HepG2 (cell line): ENCODE measurements around the gene LSM14B. TPM values are rescaled to one million over a fixed set of nuclear protein-coding genes. Genes with fewer than 3 reads are reported as not detected.

ENCODE experiments used
- CBFB ChIP-seq: sonication (generic); formaldehyde crosslinking; IDR thresholded peaks from 2 replicates; pipeline ENCODE4 v1.4.0; 2020; ENCODE audit warnings: missing genetic modification reagents
- CBX1 ChIP-seq: IDR thresholded peaks from one replicate; pipeline ENCODE4 v1.6.1; 2016; ENCODE audit warnings: antibody characterized with exemption, low read depth
- ETV6 ChIP-seq: sonication (generic); formaldehyde crosslinking; conservative IDR thresholded peaks from 2 replicates; pipeline ENCODE4 v1.4.0; 2020; ENCODE audit warnings: missing genetic modification reagents
- FOSL1 ChIP-seq: sonication (generic); formaldehyde crosslinking; IDR thresholded peaks from 2 replicates; pipeline ENCODE4 v1.9.0; 2021; ENCODE audit warnings: missing genetic modification reagents, borderline replicate concordance
- GPN1 ChIP-seq: sonication (generic); formaldehyde crosslinking; IDR thresholded peaks from 2 replicates; pipeline ENCODE4 v1.5.1; 2020; ENCODE audit warnings: missing genetic modification reagents, borderline replicate concordance
- ISX ChIP-seq: sonication (generic); formaldehyde crosslinking; conservative IDR thresholded peaks from 2 replicates; pipeline ENCODE4 v1.5.0; 2020; ENCODE audit warnings: missing genetic modification reagents
- KDM5B ChIP-seq: sonication (generic); formaldehyde crosslinking; IDR thresholded peaks from 2 replicates; pipeline ENCODE4 v1.4.0; 2020; ENCODE audit warnings: missing genetic modification reagents, mild to moderate bottlenecking, borderline replicate concordance
- MAZ ChIP-seq, 2 experiments: sonication (generic) in 1 of 2; formaldehyde crosslinking in 1 of 2; IDR thresholded peaks; 2 replicates each; pipeline versions ENCODE4 v1.5.0 to v1.6.1; 2012 to 2020; ENCODE audit warnings: low read depth in 2 of 2, mild to moderate bottlenecking in 2 of 2, borderline replicate concordance in 1 of 2, improper control_type of control experiment in 1 of 2, low read length in 1 of 2, missing genetic modification reagents in 1 of 2, moderate library complexity in 1 of 2
- NONO ChIP-seq, 2 experiments: fragments of 450-650 bp in 1 of 2; sonication (generic) in 1 of 2; formaldehyde crosslinking in 1 of 2; IDR thresholded peaks in 1 of 2; conservative IDR thresholded peaks in 1 of 2; 2 replicates each; pipeline versions ENCODE4 v1.6.1 to v1.8.0; 2017 to 2022; ENCODE audit warnings: mild to moderate bottlenecking in 1 of 2, missing genetic modification reagents in 1 of 2, moderate library complexity in 1 of 2
- RBFOX2 ChIP-seq: fragments of 200-400 bp; formaldehyde crosslinking; IDR thresholded peaks from 2 replicates; pipeline ENCODE4 v1.6.1; 2017; ENCODE audit warnings: low read depth, mild to moderate bottlenecking, low read length
- RFX3 ChIP-seq: IDR thresholded peaks from 2 replicates; pipeline ENCODE4 v1.6.1; 2016; ENCODE audit warnings: missing biosample characterization, missing genetic modification reagents
- SMAD3 ChIP-seq: sonication (generic); formaldehyde crosslinking; IDR thresholded peaks from 2 replicates; pipeline ENCODE4 v1.4.0; 2020; ENCODE audit warnings: missing genetic modification reagents
- SMAD9 ChIP-seq: sonication (generic); formaldehyde crosslinking; IDR thresholded peaks from 2 replicates; pipeline ENCODE4 v1.5.1; 2020; ENCODE audit warnings: mild to moderate bottlenecking, missing genetic modification reagents
- TAF1 ChIP-seq: sonication (generic); formaldehyde crosslinking; IDR thresholded peaks from 2 replicates; pipeline ENCODE4 v1.4.0; 2020; ENCODE audit warnings: missing genetic modification reagents
- XBP1 ChIP-seq: sonication (generic); formaldehyde crosslinking; IDR thresholded peaks from 2 replicates; pipeline ENCODE4 v1.5.0; 2020; ENCODE audit warnings: missing genetic modification reagents
- ZFP1 ChIP-seq: IDR thresholded peaks from 2 replicates; pipeline ENCODE4 v1.6.1; 2016
- ZNF121 ChIP-seq: sonication (generic); formaldehyde crosslinking; IDR thresholded peaks from 2 replicates; pipeline ENCODE4 v1.5.0; 2020; ENCODE audit warnings: mild to moderate bottlenecking, missing genetic modification reagents
- ZNF292 ChIP-seq: sonication (generic); formaldehyde crosslinking; IDR thresholded peaks from 2 replicates; pipeline ENCODE4 v1.8.1; 2022; ENCODE audit warnings: mild to moderate bottlenecking, low read depth, missing genetic modification reagents, borderline replicate concordance
- ZNF383 ChIP-seq: sonication (generic); formaldehyde crosslinking; IDR thresholded peaks from 2 replicates; pipeline ENCODE4 v1.4.0; 2020; ENCODE audit warnings: missing genetic modification reagents, mild to moderate bottlenecking, borderline replicate concordance
- ZNF563 ChIP-seq: sonication (generic); formaldehyde crosslinking; IDR thresholded peaks from 2 replicates; pipeline ENCODE4 v1.8.0; 2022; ENCODE audit warnings: mild to moderate bottlenecking, moderate library complexity, missing genetic modification reagents
- ZNF740 ChIP-seq: sonication (generic); formaldehyde crosslinking; IDR thresholded peaks from 2 replicates; pipeline ENCODE4 v1.4.0; 2020; ENCODE audit warnings: missing genetic modification reagents
- ZNF775 ChIP-seq: sonication (generic); formaldehyde crosslinking; IDR thresholded peaks from 2 replicates; pipeline ENCODE4 v1.4.0; 2020; ENCODE audit warnings: missing genetic modification reagents, mild to moderate bottlenecking, moderate library complexity, borderline replicate concordance
- polyA plus RNA-seq, 8 experiments: library from polyadenylated mRNA; depleted of rRNA in 3 of 8; stranded (reverse) in 7 of 8; unstranded in 1 of 8; fragments of >200 nt; fragmentation: Illumina TruSeq in 4 of 8; extraction: Trizol in 4 of 8; gene quantifications; 2 replicates each; pipeline versions ENCODE4 v1.2.1 to v1.2.3, GENCODE V29; 2011 to 2016; ENCODE audit warnings: low read depth in 4 of 8, missing spikeins in 1 of 8, mixed read lengths in 1 of 8; ENCODE audit not compliant: insufficient read depth in 1 of 8
- total RNA-seq, 5 experiments: library from RNA; depleted of rRNA; stranded (reverse); fragments of >200 nt; fragmentation: Illumina TruSeq; extraction: Trizol; gene quantifications; 2 replicates each; pipeline ENCODE4 v1.2.3, GENCODE V29; 2016; ENCODE audit warnings: low read depth in 1 of 5
- TF ChIP-seq, protein P1 (sequence below): IDR thresholded peaks from 2 replicates; pipeline ENCODE4 v1.6.1; 2016; ENCODE audit warnings: mild to moderate bottlenecking, missing biosample characterization, missing genetic modification reagents
- TF ChIP-seq, protein P2 (sequence below): sonication (generic); formaldehyde crosslinking; IDR thresholded peaks from 2 replicates; pipeline ENCODE4 v1.8.1; 2022; ENCODE audit warnings: low read depth, mild to moderate bottlenecking, missing genetic modification reagents
- TF ChIP-seq, protein P3 (sequence below): sonication (generic); formaldehyde crosslinking; IDR thresholded peaks from 2 replicates; pipeline ENCODE4 v1.4.0; 2020; ENCODE audit warnings: mild to moderate bottlenecking, missing genetic modification reagents

LSM14B gene
- total and polyA plus RNA-seq, 2 of the 13 experiments (the other 11 are each of a cell fraction or from before 2014, with no cell fraction given): 43.3 to 79.2 TPM

- TF ChIP-seq CBX1 (peak; percentile 86), XBP1 (CRISPR knock-in tag) (no peak), ZNF121 (no peak), FOSL1 (CRISPR knock-in tag) (no peak), ZNF383 (CRISPR knock-in tag) (no peak), ETV6 (CRISPR knock-in tag) (peak; percentile 97), RBFOX2 (peak; percentile 96), SMAD9 (no peak; the same call in 1 of the 2 replicates), CBFB (peak; percentile 82), MAZ (IDR thresholded peaks at IDR 0.05; ENCODE audit: borderline replicate concordance, low read depth, low read length) (peak; percentile 68; the same call in 1 of the 2 replicates), MAZ (CRISPR knock-in tag; IDR thresholded peaks at IDR 0.05; ENCODE audit: low read depth) (peak; percentile 98), TAF1 (CRISPR knock-in tag) (peak; percentile 92), NONO (IDR thresholded peaks at IDR 0.05) (no peak), NONO (CRISPR knock-in tag; conservative IDR thresholded peaks at IDR 0.05) (peak; percentile 74), GPN1 (CRISPR knock-in tag) (0 out of 2 replicates have a peak, but pooled peaks have one; percentile 62), SMAD3 (CRISPR knock-in tag) (no peak), KDM5B (CRISPR knock-in tag) (peak; percentile 75; the same call in 1 of the 2 replicates), ZNF740 (peak; percentile 72), ZFP1 (CRISPR knock-in tag) (no peak; the same call in 1 of the 2 replicates), ZNF775 (no peak), ZNF563 (peak; percentile 69), RFX3 (CRISPR knock-in tag) (no peak), ISX (CRISPR knock-in tag) (no peak; the same call in 1 of the 2 replicates), ZNF292 (CRISPR knock-in tag) (no peak)
- TF ChIP-seq, protein P1, sequence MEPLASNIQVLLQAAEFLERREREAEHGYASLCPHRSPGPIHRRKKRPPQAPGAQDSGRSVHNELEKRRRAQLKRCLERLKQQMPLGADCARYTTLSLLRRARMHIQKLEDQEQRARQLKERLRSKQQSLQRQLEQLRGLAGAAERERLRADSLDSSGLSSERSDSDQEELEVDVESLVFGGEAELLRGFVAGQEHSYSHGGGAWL: peak; percentile 86
- TF ChIP-seq, protein P2, sequence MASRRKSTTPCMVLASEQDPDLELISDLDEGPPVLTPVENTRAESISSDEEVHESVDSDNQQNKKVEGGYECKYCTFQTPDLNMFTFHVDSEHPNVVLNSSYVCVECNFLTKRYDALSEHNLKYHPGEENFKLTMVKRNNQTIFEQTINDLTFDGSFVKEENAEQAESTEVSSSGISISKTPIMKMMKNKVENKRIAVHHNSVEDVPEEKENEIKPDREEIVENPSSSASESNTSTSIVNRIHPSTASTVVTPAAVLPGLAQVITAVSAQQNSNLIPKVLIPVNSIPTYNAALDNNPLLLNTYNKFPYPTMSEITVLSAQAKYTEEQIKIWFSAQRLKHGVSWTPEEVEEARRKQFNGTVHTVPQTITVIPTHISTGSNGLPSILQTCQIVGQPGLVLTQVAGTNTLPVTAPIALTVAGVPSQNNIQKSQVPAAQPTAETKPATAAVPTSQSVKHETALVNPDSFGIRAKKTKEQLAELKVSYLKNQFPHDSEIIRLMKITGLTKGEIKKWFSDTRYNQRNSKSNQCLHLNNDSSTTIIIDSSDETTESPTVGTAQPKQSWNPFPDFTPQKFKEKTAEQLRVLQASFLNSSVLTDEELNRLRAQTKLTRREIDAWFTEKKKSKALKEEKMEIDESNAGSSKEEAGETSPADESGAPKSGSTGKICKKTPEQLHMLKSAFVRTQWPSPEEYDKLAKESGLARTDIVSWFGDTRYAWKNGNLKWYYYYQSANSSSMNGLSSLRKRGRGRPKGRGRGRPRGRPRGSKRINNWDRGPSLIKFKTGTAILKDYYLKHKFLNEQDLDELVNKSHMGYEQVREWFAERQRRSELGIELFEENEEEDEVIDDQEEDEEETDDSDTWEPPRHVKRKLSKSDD: no peak
- TF ChIP-seq, protein P3, sequence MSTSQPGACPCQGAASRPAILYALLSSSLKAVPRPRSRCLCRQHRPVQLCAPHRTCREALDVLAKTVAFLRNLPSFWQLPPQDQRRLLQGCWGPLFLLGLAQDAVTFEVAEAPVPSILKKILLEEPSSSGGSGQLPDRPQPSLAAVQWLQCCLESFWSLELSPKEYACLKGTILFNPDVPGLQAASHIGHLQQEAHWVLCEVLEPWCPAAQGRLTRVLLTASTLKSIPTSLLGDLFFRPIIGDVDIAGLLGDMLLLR (CRISPR knock-in tag): 0 out of 2 replicates have a peak, but pooled peaks have one; percentile 36
Measured at GRCh38 chr20:62143081-62143956, 21.0 kb downstream of the LSM14B start, which contains the start of the genes PSMA7 and SS18L1 (continued).
